ENCODE measurements around the gene POLE4.

Gene POLE4

DNA sequence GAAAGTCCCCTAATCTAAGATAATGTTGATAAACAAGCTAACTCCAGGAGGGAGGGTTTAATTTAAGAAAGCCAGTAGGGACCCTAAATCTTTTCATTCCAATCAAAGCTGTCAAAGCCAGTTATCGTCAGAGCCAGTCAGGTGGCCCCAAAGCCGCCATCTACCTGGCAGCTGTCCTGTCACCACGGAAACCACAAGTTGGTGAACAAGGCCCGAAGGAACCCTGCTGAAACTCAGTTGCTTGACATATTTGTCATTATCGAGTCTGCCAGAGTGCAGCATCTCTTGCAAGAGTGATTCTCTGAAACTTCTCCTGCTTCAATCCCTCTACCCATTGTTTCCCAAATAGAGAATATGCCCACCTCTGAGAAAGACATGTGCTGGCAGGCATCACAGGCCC lies 30.8 kb upstream of the POLE4 start:
- TF ChIP-seq, protein P1, sequence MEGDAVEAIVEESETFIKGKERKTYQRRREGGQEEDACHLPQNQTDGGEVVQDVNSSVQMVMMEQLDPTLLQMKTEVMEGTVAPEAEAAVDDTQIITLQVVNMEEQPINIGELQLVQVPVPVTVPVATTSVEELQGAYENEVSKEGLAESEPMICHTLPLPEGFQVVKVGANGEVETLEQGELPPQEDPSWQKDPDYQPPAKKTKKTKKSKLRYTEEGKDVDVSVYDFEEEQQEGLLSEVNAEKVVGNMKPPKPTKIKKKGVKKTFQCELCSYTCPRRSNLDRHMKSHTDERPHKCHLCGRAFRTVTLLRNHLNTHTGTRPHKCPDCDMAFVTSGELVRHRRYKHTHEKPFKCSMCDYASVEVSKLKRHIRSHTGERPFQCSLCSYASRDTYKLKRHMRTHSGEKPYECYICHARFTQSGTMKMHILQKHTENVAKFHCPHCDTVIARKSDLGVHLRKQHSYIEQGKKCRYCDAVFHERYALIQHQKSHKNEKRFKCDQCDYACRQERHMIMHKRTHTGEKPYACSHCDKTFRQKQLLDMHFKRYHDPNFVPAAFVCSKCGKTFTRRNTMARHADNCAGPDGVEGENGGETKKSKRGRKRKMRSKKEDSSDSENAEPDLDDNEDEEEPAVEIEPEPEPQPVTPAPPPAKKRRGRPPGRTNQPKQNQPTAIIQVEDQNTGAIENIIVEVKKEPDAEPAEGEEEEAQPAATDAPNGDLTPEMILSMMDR (IDR thresholded peaks at IDR 0.05; ENCODE audit: extremely low read depth, missing control alignments), result no peak
- DNase-seq (ENCODE audit: low spot score), result no peak

DNA sequence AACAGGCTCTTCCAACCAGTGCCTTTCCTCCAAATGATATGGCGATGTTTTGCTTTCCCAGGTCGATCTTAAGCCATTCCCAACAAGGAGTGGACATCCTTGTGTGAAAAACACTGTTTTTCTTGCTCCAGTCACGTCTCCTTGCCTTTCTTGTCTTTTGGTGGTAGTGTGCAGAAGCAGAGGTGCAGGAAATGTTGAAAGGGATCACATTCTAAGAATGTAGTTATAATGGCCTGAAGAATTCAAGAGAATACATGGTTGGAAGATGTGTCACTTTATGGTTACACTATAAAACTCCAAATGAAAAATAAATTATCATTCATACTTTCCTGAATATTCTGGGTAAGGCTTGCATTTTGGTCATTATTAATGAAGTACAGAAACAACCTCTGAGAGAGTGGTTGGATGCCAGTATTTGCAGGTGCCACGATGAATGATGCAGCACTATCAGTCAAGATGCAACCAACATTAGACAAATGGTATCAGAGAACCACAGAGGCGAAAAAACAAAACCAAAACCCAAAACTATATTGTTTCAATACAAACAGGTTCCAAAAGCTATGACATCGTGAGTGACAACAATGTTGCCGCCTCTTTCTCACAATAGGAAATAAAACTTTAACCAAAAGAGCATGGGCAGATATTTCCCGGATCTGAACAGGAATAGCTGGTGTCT lies 27.5 kb upstream of the POLE4 start:
- no peak for DNase-seq (ENCODE audit: low spot score)
- TF ChIP-seq, protein P1 (IDR thresholded peaks at IDR 0.05; ENCODE audit: extremely low read depth, missing control alignments), result no peak

DNA sequence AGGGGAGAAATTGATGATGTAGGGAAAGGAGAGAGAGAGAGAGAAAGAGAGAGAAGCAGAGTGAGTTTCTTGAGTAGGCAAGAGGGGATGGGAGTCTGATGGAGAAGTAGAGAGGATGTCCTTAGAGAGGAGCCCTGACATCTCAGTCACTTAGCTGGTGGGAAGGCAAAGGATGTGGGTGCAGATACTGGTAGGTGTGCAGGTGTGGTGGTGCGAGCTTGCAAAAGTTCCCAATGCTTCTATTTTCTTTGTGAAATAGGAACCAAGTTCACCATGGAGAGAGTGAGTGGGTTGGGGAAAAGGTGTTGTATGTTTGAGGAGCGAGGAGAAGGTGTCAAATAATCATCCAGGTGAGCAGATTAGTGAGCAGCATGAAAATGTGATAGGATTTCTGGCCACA lies 26.5 kb upstream of the POLE4 start:
- TF ChIP-seq, protein P1 (IDR thresholded peaks at IDR 0.05; ENCODE audit: extremely low read depth, missing control alignments), result no peak
- DNase-seq (ENCODE audit: low spot score), result no peak

DNA sequence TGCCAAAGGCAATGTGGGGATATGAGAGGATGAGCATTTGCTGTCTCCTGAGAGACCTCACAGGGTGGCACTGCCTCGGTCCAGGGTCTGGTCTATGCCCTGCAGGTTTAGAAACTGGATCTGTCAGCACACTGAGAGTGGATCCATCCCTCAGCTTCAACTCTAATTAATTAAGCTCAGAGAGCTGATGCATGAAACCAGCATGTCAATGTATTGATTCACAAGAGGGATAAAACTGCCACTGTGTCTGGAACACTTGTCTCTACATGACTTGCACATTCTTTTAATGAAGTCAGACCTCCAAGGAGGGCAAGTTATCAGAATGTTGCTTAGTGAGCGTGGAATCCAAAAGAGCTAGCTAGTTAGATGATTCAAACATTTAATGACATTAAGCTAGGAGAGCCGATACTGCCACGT lies 22.5 kb upstream of the POLE4 start:
- TF ChIP-seq, protein P1 (IDR thresholded peaks at IDR 0.05; ENCODE audit: extremely low read depth, missing control alignments), result no peak
- no peak for DNase-seq (ENCODE audit: low spot score)

DNA sequence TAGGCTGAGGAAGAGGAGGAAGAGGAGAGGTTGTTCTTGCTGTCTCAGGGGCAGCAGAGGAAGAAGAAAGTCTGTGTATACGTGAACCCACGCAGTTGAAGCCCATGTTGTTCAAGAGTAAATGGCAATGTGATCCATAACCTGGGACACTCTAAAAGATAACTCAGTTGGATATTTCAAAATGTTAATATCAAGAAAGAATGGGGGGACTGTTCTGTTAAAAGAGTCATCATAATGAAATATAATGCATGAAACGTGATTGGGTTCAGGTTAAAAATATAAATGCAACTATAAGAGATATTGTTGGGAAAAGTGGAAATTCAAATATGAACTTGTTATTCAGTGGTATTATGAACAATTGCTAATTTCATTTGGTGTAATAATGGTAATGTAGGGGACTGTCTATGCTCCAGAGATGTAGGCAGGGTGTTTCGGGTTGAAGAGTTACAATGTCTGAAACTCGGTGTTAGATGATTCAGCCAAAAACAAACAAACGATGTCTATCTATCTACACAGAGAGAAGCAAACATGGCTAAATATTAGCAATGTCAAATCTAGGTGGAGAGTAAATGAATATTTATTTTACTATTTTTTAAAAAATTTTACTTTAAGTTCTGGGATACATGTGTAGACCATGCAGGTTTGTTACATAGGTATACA lies 21.1 kb upstream of the POLE4 start:
- no peak for DNase-seq (ENCODE audit: low spot score)
- TF ChIP-seq, protein P1 (IDR thresholded peaks at IDR 0.05; ENCODE audit: extremely low read depth, missing control alignments), result no peak

DNA sequence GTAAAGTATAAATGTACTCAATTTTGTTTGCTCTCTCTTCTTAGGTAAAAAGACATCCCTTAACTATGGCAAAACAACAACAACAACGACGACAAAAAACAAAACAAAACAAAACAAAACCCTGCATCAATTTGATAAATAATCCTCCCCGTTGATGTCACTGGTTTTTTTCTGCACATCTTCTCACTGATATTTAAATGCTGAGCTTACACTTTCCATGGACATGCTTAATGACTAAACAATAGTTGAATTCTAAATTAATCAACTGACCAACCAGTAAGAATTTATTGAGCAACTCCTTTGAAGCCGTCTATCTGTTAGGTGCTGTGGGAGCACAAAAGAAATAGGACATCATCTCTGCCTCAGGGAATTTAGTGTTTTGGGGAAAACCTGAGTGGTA lies 20.2 kb upstream of the POLE4 start:
- DNase-seq (ENCODE audit: low spot score), result no peak

More for the DNA sequence above, 20.2 kb upstream of the POLE4 start:
- TF ChIP-seq, protein P1 (IDR thresholded peaks at IDR 0.05; ENCODE audit: extremely low read depth, missing control alignments), result no peak

Measured in GM20000 (cell line).